Astrocyte of the cerebellum (primary cell): Measurements from ENCODE around the gene IPO5.

ENCODE experiments used
- DNase-seq: peaks from one replicate; pipeline ENCODE4 v3.0.0-alpha.2; 2011; ENCODE audit warnings: low read depth
- H3K4me3 ChIP-seq: 2 replicates; pipeline ENCODE4 v1.5.1; 2011; ENCODE audit warnings: mild to moderate bottlenecking, low read depth, low read length, moderate library complexity
- in situ Hi-C: cut with HindIII; loops from 2 replicates; pipeline ENCODE4 v1.10.0; 2017; ENCODE audit warnings: low sequenced_read_pairs
- TF ChIP-seq, protein P1 (sequence below): IDR thresholded peaks from 2 replicates; pipeline ENCODE4 v1.5.1; 2012; ENCODE audit warnings: low read length, low read depth, moderate library complexity, mild to moderate bottlenecking; ENCODE audit errors: missing control alignments

Gene IPO5

GRCh38 chr13:97914540-97914939 is 38.9 kb upstream of the IPO5 start:
- DNase-seq: no peak
- in situ Hi-C loops: no loop called here
- H3K4me3 ChIP-seq: no peak overlapping the region
- TF ChIP-seq, protein P1, sequence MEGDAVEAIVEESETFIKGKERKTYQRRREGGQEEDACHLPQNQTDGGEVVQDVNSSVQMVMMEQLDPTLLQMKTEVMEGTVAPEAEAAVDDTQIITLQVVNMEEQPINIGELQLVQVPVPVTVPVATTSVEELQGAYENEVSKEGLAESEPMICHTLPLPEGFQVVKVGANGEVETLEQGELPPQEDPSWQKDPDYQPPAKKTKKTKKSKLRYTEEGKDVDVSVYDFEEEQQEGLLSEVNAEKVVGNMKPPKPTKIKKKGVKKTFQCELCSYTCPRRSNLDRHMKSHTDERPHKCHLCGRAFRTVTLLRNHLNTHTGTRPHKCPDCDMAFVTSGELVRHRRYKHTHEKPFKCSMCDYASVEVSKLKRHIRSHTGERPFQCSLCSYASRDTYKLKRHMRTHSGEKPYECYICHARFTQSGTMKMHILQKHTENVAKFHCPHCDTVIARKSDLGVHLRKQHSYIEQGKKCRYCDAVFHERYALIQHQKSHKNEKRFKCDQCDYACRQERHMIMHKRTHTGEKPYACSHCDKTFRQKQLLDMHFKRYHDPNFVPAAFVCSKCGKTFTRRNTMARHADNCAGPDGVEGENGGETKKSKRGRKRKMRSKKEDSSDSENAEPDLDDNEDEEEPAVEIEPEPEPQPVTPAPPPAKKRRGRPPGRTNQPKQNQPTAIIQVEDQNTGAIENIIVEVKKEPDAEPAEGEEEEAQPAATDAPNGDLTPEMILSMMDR: no peak

DNA sequence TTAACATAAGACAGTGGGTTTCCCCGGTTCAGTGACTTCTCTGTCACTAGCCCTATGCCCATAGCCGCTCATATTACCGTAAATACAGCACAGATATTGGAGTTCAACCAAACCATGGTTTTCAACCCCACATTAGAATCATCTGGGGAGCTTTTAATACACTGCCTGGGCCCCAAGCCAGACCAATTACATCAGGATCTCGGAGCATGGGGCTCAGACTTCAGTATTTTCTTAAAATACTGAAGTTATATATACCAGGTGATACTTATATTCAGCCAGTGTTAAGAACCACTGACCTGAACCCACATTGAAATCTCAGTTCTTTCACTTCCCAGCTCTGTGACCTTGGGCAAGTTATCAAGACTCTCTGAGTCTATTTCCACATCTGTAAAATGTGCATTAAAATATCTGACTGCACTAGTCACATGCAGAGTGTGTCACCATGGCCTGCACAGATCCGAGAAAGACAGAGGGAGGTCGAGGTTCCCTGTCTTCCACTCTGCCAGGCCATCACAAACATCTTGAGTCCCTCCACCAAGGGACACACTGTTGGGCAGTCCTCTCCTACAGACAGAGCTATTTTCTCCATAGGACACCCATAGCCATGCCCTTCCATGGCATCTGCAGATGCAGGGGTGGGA is 32.2 kb upstream of the IPO5 start:
- in situ Hi-C loops: no loop called here
- TF ChIP-seq, protein P1: no peak
- DNase-seq: no peak
- no peak overlapping the region for H3K4me3 ChIP-seq

DNA sequence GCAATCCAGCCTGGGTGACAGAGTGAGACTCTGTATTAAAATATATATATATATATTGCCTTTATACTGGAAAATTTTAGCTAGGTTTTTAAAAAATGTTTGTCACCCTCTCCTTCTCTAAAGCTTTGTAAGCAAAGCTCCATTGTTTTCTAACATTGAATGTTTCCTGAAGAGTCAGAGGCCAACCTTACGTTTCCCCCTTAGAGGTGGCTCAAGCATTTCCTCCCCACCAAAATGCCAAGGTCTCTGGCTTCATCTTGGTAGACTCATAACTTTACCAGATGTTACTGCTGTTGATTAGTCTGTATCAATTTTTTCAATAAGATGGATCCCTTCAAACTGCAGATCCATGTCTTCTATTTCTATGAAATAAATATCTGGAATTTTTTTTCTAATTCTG is 25.2 kb upstream of the IPO5 start:
- TF ChIP-seq, protein P1: no peak

DNA sequence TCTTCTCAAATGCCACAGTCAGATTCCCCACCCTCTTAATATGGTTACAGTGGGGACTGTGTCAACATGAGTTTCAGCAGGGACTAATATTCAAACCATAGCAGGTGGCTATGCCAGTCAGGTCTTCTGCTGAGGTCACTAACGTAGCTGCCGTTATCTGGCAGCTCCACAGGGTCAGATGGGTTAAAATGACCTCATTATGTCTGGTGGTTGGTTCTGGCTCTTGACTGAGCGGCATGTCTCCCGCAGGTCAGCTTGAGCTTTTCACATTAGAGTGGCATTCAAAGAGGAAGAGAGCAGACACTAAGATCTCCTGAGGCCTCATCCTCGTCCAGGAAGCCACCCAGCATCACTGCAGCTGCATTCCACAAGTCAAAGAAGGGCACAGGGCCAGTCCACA is 21.4 kb upstream of the IPO5 start:
- TF ChIP-seq, protein P1: no peak
- DNase-seq: no peak
- in situ Hi-C loops: no loop called here
- no peak overlapping the region for H3K4me3 ChIP-seq

More for the DNA sequence above, 25.2 kb upstream of the IPO5 start:
- no peak overlapping the region for H3K4me3 ChIP-seq
- DNase-seq: no peak
- in situ Hi-C loops: no loop called here

DNA sequence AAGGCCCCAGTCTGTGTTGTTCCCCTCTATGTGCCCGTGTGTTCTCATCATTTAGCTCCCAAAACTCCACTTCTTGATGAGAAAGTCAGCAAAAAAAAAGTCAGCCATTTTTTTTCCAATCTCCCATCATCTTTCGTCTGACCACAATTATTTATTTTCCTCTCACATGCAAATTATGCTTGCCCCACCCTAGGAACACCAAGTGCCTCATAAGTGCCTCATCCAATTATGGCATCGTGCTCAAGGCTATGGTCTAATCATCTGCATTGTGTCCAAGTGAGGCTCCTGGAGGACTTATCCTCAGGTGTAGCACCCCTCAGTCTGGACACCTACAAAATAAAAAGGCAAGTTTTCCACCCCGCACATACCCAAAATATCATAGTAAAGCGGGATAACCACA is 20.8 kb upstream of the IPO5 start:
- in situ Hi-C loops: no loop called here
- no peak overlapping the region for H3K4me3 ChIP-seq
- TF ChIP-seq, protein P1: no peak
- DNase-seq: no peak

GRCh38 chr13:97933776-97934175 is 19.7 kb upstream of the IPO5 start:
- no peak for DNase-seq
- in situ Hi-C loops: no loop called here
- TF ChIP-seq, protein P1: no peak

More at GRCh38 chr13:97933776-97934175, 19.7 kb upstream of the IPO5 start:
- H3K4me3 ChIP-seq: no peak overlapping the region
